ENCODE results near the gene PTPRM.

DNA sequence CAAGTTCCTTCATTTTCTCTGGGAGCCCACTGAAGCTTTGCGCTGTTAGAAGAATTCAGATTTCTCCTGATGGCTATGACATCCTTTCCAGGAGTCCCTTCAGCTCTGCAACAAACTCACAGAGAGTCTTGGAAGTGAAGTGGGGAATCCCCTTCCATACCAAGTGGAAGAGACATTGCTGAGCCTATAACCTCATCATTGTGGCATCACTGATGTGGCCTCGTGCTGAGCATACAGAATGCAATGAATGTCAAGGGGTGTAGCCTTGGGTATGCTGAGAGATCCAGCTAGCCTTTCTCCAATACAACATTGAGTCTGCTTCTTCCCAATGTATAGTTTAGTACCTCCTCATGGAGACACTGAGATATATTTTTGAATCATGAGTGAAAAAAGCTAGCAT is 731.1 kb downstream of the PTPRM start:
- TF ChIP-seq, protein P1, sequence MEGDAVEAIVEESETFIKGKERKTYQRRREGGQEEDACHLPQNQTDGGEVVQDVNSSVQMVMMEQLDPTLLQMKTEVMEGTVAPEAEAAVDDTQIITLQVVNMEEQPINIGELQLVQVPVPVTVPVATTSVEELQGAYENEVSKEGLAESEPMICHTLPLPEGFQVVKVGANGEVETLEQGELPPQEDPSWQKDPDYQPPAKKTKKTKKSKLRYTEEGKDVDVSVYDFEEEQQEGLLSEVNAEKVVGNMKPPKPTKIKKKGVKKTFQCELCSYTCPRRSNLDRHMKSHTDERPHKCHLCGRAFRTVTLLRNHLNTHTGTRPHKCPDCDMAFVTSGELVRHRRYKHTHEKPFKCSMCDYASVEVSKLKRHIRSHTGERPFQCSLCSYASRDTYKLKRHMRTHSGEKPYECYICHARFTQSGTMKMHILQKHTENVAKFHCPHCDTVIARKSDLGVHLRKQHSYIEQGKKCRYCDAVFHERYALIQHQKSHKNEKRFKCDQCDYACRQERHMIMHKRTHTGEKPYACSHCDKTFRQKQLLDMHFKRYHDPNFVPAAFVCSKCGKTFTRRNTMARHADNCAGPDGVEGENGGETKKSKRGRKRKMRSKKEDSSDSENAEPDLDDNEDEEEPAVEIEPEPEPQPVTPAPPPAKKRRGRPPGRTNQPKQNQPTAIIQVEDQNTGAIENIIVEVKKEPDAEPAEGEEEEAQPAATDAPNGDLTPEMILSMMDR (conservative IDR thresholded peaks at IDR 0.05; ENCODE audit: low read length) = no peak
- TF ChIP-seq EZH2phosphoT487 (IDR thresholded peaks at IDR 0.05; ENCODE audit: borderline replicate concordance) = no peak

Measured in Loucy (cell line).